HG03039 (cell line): Measurements from ENCODE around the gene RYR3.

Source experiments
- ATAC-seq: cut with Tn5 transposase; IDR thresholded peaks from one replicate; pipeline ENCODE4 v1.9.1; 2021; ENCODE audit warnings: mild to moderate bottlenecking, moderate library complexity; ENCODE audit not compliant: unreplicated experiment

RYR3 gene

GRCh38 chr15:33698126-33698525 is 387.4 kb downstream of the RYR3 start:
- ATAC-seq = no peak

- no peak for ATAC-seq
Measured at GRCh38 chr15:33699145-33699544, 388.4 kb downstream of the RYR3 start.

GRCh38 chr15:33699691-33700447 is 389.1 kb downstream of the RYR3 start:
- ATAC-seq = no peak

- no peak for ATAC-seq
Measured at GRCh38 chr15:33700695-33701303, 390.0 kb downstream of the RYR3 start.

- ATAC-seq = no peak
Measured at GRCh38 chr15:33701304-33701696, 390.5 kb downstream of the RYR3 start.

GRCh38 chr15:33706173-33706572 is 395.4 kb downstream of the RYR3 start:
- no peak for ATAC-seq

GRCh38 chr15:33710748-33711147 is 400.0 kb downstream of the RYR3 start:
- no peak for ATAC-seq

- ATAC-seq = no peak
Measured at GRCh38 chr15:33716025-33716424, 405.3 kb downstream of the RYR3 start.

- no peak for ATAC-seq
Measured at GRCh38 chr15:33720952-33721351, 410.2 kb downstream of the RYR3 start.

GRCh38 chr15:33722005-33722672 is 411.4 kb downstream of the RYR3 start:
- no peak for ATAC-seq

GRCh38 chr15:33722673-33723015 is 411.9 kb downstream of the RYR3 start:
- ATAC-seq = no peak

GRCh38 chr15:33724321-33725036 is 413.7 kb downstream of the RYR3 start:
- no peak for ATAC-seq

GRCh38 chr15:33729653-33730052 is 418.9 kb downstream of the RYR3 start:
- no peak for ATAC-seq

GRCh38 chr15:33730815-33731214 is 420.0 kb downstream of the RYR3 start:
- no peak for ATAC-seq

- ATAC-seq = no peak
Measured at GRCh38 chr15:33735143-33735542, 424.4 kb downstream of the RYR3 start.

GRCh38 chr15:33735637-33736247 is 425.0 kb downstream of the RYR3 start:
- no peak for ATAC-seq

GRCh38 chr15:33737687-33738601 is 427.2 kb downstream of the RYR3 start:
- no peak for ATAC-seq

GRCh38 chr15:33738941-33739664 is 428.3 kb downstream of the RYR3 start:
- no peak for ATAC-seq

- ATAC-seq = no peak
Measured at GRCh38 chr15:33742306-33742705, 431.5 kb downstream of the RYR3 start.
